Nephron progenitor cell (in vitro differentiated cells): ENCODE measurements around the gene IRX4.

ENCODE experiments used
- DNase-seq: peaks from one replicate; pipeline ENCODE4 v3.0.0; 2021
- H3K27ac Mint-ChIP-seq: 2 replicates; pipeline ENCODE4 v1.8.0; 2021; ENCODE audit warnings: mild to moderate bottlenecking, moderate library complexity, mixed read lengths
- H3K27me3 Mint-ChIP-seq: 2 replicates; pipeline ENCODE4 v1.8.0; 2021; ENCODE audit warnings: mild to moderate bottlenecking, low read depth, mixed read lengths; ENCODE audit not compliant: poor library complexity
- H3K36me3 Mint-ChIP-seq: 2 replicates; pipeline ENCODE4 v1.8.0; 2021; ENCODE audit warnings: low read depth, mixed read lengths
- H3K4me1 Mint-ChIP-seq: 2 replicates; pipeline ENCODE4 v1.8.0; 2021; ENCODE audit warnings: mixed read lengths
- H3K4me3 Mint-ChIP-seq: 2 replicates; pipeline ENCODE4 v1.8.0; 2021; ENCODE audit warnings: mild to moderate bottlenecking, moderate library complexity, mixed read lengths
- H3K9me3 Mint-ChIP-seq: 2 replicates; pipeline ENCODE4 v1.8.0; 2021; ENCODE audit warnings: mild to moderate bottlenecking, moderate library complexity, mixed read lengths
- TF ChIP-seq, protein P1 (sequence below): fragments of 200-600 bp; sonication (generic); IDR thresholded peaks from 2 replicates; pipeline ENCODE4 v1.5.0; 2021; ENCODE audit warnings: antibody characterized with exemption

IRX4 gene

DNA sequence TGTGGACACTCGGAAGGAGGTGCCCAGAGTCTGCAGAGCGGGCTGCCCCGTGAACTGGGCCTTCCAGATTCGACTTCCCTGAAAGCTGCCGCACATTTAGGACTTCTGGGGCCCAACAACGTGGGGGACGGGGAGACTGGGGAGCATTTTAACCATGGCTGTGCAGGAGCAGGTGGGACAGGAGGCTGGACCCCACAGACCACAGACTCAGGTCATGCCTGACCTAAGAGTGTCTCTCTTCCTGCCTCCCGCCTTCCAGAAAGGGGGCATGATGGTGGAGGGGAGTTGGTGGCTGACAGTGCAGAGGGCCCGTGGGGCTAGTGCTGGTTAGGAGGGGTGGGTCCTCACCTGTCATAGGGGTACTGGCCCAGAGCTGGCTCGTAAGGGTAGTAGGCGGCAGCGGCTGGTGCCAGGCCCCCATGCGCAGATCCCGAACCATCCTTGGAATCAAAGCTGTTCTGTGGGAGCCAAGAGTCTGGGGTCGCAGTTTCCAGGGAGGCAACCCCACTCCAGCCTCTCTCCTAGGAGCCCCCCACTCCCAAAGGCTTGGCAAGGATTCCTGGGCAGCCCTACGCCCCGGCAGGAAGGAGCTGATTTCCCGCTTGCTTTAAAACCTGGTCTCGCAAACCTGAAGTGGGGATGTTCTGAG lies 2.2 kb downstream of the IRX4 start:
- Mint-ChIP-seq H3K4me3 (no peak overlapping the region), H3K9me3 (peaks cover 11% of the 10 kb centered on the region), H3K4me1 (peaks cover 17% of the 10 kb centered on the region), H3K27me3 (peaks cover 89% of the 10 kb centered on the region), H3K36me3 (no peaks in the 10 kb centered on the region), H3K27ac (no peak overlapping the region)
- no peak for DNase-seq
- TF ChIP-seq, protein P1, sequence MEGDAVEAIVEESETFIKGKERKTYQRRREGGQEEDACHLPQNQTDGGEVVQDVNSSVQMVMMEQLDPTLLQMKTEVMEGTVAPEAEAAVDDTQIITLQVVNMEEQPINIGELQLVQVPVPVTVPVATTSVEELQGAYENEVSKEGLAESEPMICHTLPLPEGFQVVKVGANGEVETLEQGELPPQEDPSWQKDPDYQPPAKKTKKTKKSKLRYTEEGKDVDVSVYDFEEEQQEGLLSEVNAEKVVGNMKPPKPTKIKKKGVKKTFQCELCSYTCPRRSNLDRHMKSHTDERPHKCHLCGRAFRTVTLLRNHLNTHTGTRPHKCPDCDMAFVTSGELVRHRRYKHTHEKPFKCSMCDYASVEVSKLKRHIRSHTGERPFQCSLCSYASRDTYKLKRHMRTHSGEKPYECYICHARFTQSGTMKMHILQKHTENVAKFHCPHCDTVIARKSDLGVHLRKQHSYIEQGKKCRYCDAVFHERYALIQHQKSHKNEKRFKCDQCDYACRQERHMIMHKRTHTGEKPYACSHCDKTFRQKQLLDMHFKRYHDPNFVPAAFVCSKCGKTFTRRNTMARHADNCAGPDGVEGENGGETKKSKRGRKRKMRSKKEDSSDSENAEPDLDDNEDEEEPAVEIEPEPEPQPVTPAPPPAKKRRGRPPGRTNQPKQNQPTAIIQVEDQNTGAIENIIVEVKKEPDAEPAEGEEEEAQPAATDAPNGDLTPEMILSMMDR: no peak

DNA sequence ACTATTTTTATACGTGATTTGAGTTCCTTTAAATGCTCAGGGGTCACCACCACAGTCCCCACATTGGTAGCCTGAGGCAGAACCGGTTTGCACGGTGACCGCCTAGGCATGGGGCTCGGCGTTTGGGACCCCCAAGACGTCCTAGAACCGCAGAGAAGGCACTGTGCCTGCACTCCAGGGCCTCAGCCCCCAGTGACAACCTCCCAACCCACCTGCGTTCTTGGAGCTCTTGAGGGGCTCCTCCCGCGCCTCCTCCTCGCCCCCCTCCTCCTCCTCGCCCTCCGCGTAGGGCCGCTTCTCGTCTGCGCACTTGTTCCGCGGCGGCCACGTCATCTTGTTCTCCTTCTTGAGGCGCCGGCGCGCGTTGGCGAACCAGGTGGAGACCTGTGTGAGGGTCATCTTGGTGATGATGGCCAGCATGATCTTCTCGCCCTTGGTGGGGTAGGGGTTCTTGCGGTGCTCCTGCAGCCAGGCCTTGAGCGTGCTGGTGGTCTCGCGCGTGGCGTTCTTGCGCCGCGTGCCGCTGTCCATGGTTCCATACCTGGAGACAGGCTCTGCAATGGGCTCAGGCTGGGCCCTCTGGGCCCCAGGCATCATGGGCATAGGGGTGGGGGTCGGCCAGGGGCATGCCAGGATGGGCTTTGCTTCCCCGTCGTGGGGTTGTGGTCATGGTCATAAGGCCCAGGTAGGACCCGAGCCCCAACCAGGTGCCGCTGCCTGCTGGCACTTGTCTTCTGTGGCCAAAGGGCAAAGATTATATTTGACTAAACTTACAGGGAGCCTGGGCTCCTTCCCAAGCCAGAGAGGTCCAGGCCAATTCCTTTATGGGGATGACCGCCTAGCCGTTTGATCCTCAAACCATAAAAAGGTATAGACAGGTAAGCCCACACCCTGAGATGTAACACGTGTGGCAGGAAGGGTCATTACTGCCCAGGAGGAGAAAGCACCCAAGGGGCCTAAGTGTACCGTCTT lies 3.1 kb downstream of the IRX4 start:
- Mint-ChIP-seq H3K4me1 (peaks cover 20% of the 10 kb centered on the region), H3K36me3 (no peaks in the 10 kb centered on the region), H3K9me3 (peaks cover 11% of the 10 kb centered on the region), H3K27me3 (peaks cover 80% of the 10 kb centered on the region), H3K4me3 (peak overlapping the region; percentile 25), H3K27ac (no peak overlapping the region)
- no peak for DNase-seq
- TF ChIP-seq, protein P1: no peak

DNA sequence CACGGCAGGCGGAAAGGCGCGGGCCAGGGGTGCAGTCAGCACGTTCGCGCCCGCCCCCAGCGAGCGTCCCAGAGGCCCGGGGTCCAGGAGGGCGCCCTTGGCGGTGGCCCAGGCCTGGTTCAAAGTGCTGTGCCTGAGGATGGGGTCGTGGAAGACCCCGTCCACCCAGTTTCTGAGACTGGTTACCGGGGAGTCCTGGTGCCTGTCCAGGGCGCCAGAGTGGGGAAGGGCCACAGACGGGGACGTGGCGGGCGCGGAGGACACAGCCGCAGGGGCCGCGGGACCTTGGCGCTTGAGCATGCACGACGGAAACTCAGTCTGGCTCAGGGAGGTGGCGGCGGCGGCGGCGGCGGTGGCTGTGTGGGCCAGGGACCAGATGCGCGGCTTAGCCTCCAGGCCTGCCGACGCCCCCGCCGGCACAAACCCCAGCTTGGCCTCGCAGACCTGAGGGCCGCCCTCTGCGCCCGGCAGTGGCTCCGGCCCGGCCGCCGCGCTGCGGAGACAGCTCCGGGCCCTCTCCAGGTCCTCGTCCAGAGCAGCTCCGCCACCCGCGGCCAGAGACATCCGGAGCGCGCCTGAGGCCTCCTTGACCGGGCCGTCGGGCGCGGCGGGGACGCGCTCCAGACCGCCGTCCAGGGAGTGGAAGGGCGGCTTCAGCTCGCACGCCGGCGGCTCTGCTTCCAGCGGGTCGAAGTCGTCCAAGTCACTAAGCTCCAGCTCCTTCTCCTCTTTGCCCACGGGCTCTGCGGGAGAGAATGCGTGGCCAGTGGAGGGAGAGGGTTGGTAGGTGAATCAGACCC lies 4.5 kb downstream of the IRX4 start:
- Mint-ChIP-seq H3K9me3 (peaks cover 11% of the 10 kb centered on the region), H3K4me1 (peaks cover 23% of the 10 kb centered on the region), H3K27ac (no peak overlapping the region), H3K27me3 (peaks cover 67% of the 10 kb centered on the region), H3K4me3 (no peak overlapping the region), H3K36me3 (no peaks in the 10 kb centered on the region)
- TF ChIP-seq, protein P1: no peak
- DNase-seq: peak; percentile 50

DNA sequence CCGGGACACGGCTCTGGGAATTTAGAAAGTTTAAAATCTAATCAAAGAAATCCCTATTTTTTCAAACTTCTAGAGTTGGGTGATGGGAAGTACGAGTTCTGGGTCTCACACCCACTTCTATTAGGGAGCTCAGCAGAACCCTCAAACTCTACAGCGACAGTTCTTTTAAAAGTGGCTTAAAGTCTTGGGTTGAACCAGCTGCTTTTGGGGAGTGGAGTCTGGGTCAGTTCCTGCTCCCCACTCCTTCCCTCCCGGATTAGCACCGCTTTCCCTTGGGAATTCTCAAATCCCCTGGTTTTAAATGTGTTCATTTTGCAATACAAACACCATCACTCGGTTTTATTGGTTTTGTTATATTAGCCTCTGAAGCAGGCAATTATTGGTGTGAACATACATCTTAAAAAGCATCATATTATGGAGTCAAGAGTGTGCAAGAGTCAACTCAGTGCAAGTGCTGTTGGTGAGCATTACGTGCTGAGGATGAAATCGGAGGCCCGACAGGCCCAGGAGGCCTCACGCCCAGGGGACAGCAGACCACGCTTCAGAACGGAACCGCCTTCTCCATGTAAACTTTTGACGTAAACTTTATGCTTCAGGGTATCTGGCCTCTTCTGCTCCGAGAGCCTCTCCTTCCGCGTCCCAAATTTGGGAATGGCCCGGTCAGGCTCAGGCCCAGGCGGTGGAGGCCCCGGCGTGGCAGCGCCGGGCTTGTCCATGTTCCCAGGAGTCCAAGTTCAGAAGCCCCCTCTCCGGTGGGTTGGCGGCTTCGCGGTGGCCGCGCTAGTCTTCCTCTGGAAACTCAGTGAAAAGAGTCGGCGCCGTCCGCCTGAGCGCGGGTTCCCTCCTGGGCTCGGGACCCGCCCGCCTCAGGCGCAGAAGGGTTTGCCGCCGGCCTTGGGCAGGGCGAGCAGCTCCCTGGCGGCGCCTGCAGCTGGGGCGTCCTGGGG lies 5.3 kb downstream of the IRX4 start:
- Mint-ChIP-seq H3K27ac (no peak overlapping the region), H3K4me3 (peak overlapping the region; percentile 25), H3K9me3 (peaks cover 11% of the 10 kb centered on the region), H3K27me3 (peaks cover 58% of the 10 kb centered on the region), H3K4me1 (peaks cover 31% of the 10 kb centered on the region), H3K36me3 (no peaks in the 10 kb centered on the region)
- DNase-seq: peak; percentile 61
- TF ChIP-seq, protein P1: no peak

DNA sequence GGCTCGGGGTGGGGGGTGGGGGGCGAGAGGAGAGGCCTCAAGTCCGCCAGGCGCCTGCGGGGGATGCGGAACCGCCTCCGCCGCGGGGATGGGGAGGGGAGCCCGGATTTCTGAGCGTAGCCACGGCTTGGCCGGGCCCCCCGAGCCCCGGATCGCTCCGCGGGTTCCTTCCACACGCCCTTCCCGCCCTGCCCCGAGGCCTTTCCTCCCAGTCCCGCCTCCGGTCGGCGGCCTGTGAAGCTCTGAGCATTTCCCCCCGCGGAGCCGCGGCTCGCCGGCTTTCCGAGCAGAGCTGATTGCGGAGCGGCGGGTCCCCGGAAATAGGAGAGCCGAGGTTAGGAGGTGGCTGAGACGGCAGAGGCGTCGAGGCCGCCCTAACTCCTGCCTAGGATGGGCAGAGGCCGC lies 6.1 kb downstream of the IRX4 start:
- TF ChIP-seq, protein P1: no peak
- Mint-ChIP-seq H3K4me3 (no peak overlapping the region), H3K4me1 (peaks cover 35% of the 10 kb centered on the region), H3K9me3 (peaks cover 11% of the 10 kb centered on the region), H3K27me3 (peaks cover 51% of the 10 kb centered on the region), H3K27ac (no peak overlapping the region), H3K36me3 (no peaks in the 10 kb centered on the region)
- DNase-seq: peak; percentile 50
